NCI-H345 treated with DMSO at 0.1 percent for 48 hours (cell line): ENCODE results near the gene NUP160.
"Not testable (repeated sequence)": the region's sequence is repeated elsewhere in the genome, so short reads cannot be mapped to it uniquely, and the experiment has no call there.

Experiments used
- DNase-seq: peaks from one replicate; lab custom pipeline; 2025; ENCODE audit not compliant: unreplicated experiment; lab: John Stamatoyannopoulos, UW

NUP160 gene, protein sequence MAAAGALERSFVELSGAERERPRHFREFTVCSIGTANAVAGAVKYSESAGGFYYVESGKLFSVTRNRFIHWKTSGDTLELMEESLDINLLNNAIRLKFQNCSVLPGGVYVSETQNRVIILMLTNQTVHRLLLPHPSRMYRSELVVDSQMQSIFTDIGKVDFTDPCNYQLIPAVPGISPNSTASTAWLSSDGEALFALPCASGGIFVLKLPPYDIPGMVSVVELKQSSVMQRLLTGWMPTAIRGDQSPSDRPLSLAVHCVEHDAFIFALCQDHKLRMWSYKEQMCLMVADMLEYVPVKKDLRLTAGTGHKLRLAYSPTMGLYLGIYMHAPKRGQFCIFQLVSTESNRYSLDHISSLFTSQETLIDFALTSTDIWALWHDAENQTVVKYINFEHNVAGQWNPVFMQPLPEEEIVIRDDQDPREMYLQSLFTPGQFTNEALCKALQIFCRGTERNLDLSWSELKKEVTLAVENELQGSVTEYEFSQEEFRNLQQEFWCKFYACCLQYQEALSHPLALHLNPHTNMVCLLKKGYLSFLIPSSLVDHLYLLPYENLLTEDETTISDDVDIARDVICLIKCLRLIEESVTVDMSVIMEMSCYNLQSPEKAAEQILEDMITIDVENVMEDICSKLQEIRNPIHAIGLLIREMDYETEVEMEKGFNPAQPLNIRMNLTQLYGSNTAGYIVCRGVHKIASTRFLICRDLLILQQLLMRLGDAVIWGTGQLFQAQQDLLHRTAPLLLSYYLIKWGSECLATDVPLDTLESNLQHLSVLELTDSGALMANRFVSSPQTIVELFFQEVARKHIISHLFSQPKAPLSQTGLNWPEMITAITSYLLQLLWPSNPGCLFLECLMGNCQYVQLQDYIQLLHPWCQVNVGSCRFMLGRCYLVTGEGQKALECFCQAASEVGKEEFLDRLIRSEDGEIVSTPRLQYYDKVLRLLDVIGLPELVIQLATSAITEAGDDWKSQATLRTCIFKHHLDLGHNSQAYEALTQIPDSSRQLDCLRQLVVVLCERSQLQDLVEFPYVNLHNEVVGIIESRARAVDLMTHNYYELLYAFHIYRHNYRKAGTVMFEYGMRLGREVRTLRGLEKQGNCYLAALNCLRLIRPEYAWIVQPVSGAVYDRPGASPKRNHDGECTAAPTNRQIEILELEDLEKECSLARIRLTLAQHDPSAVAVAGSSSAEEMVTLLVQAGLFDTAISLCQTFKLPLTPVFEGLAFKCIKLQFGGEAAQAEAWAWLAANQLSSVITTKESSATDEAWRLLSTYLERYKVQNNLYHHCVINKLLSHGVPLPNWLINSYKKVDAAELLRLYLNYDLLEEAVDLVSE (N-terminal part only)

GRCh38 chr11:47847892-47848699, at the start of gene NUP160:
NUP160 (minus strand) TSS chr11:47848350; CDS start chr11:47848318, 32 bp downstream.
- DNase-seq: peak; percentile 54

- no peak for DNase-seq
Measured at GRCh38 chr11:47896199-47896598, 48.0 kb upstream of the NUP160 start.

DNA sequence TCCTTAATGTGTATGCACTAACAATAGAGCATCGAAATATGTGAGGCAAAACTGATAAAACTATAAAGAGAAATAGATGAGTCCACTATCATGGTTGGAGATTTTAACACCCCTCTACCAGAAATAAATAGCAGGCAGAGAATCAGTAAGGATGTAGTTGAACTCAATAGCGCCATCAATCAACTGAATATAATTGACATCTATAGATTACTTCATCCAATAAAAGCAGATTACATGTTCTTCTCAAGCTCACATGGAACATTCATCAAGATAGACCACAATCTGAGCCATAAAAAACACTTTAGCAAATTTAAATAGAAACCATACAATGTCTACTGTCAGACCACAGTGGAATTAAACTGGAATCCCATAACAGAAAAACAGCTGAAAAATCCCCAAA, 46.9 kb upstream of the NUP160 start:
- DNase-seq: no peak

DNA sequence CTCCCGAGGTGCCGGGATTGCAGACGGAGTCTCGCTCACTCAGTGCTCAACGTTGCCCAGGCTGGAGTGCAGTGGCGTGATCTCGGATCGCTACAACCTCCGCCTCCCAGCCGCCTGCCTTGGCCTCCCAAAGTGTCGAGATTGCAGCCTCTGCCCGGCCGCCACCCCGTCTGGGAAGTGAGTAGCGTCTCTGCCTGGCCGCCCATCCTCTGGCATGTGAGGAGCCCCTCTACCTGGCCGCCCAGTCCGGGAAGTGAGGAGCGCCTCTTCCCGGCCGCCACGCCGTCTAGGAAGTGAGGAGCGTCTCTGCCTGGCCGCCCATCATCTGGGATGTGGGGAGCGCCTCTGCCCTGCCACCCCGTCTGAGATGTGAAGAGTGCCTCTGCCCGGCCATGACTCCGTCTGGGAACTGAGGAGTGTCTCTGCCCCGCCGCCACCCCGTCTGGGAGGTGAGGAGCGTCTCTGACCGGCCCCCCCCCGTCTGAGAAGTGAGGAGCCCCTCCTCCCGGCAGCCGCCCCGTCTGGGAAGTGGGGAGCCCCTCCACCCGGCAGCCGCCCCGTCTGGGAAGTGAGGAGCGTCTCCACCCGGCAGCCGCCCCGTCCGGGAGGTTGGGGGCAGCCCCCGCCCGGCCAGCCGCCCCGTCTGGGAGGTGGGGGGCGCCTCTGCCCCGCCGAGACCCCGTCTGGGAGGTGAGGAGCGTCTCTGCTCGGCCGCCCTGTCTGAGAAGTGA, 44.6 kb upstream of the NUP160 start:
- not testable (repeated sequence) for DNase-seq

GRCh38 chr11:47891886-47892285, 43.7 kb upstream of the NUP160 start:
- DNase-seq: no peak

DNA sequence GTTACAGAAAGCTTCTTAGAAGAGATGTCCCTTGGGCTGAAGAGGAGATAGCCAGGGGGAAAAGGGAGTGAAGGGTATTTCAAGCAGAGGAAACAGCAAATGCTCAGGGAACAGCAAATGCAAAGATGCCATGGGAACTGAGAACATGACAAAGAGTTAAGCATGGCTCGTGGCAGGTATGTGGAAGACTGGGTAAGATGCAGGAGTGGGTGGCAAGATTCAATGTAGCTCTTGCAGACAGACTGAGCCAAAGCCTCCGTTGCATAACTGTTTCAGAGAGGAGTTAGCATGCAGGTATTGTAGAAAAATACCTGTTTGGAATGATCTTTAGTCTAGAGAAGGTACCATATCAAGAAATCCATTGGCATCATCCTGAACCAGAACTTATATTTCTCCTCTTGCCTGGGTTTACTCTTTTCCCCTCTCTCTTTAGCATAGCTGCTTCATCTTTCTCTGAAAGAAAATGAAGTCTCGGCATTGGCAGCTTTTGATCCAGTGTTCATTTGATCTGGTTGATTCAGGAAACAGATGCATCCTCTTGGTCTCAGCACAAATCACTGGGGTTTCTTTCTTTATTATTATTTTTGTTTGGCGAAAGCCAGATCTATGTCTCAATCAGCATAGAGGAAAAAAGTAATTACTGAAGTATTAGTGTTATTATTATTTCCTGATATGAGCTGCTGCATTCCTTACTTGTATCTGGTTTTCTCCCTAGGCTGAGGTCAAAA, 41.7 kb upstream of the NUP160 start:
- DNase-seq: no peak

GRCh38 chr11:47887910-47888569, 39.9 kb upstream of the NUP160 start:
- DNase-seq: no peak

DNA sequence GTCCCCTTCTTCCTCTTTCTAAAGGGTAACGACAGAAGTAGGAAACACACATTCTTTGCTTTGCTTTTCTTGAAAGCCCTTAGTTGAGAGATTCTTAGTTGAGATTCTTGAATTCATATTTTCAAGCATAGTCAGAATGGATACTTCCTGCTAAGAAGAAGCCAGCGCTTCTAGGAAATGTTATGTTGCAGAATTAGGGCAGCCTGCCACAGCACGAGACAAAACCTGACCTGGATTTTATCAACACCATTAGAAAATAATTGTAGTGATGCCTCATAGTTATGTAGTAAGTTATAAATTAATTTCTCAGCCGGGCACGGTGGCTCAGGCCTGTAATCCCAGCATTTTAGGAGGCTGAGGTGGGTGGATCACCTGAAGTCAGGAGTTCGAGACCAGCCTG, 37.9 kb upstream of the NUP160 start:
- DNase-seq: no peak

DNA sequence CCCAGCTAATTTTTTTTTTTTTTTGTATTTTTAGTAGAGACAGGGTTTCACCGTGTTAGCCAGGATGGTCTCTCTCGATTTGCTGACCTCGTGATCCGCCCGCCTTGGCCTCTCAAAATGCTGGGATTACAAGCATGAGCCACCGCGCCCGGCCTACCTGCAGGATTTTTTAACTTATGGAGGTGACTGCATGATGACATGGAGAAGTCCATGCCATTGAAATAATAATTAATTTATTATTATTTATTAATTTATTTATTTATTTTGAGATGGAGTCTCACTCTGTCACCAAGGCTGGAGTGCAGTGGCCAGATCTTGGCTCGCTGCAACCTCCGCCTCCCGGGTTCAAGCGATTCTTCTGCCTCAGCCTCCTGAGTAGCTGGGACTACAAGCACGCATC, 34.3 kb upstream of the NUP160 start:
- not testable (repeated sequence) for DNase-seq

DNA sequence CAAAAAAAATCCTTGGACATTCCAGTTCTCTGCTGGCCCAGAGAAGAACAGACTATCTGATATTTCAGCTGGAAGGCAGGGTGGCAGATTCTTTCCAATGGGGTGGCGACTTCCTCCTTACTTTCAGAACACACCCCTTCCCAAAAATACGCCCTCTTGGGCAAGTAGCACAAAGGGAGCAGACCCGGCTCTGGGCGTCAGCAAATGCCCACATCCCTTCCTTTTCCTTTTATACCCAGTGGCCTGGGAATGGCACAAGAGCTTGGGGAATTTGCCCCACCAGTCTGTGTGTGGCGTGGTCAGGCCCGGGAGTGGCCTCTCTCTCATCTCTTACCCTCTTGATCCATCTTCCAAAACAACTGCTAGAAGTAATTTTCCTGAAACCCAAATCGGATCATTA, 33.0 kb upstream of the NUP160 start:
- no peak for DNase-seq

DNA sequence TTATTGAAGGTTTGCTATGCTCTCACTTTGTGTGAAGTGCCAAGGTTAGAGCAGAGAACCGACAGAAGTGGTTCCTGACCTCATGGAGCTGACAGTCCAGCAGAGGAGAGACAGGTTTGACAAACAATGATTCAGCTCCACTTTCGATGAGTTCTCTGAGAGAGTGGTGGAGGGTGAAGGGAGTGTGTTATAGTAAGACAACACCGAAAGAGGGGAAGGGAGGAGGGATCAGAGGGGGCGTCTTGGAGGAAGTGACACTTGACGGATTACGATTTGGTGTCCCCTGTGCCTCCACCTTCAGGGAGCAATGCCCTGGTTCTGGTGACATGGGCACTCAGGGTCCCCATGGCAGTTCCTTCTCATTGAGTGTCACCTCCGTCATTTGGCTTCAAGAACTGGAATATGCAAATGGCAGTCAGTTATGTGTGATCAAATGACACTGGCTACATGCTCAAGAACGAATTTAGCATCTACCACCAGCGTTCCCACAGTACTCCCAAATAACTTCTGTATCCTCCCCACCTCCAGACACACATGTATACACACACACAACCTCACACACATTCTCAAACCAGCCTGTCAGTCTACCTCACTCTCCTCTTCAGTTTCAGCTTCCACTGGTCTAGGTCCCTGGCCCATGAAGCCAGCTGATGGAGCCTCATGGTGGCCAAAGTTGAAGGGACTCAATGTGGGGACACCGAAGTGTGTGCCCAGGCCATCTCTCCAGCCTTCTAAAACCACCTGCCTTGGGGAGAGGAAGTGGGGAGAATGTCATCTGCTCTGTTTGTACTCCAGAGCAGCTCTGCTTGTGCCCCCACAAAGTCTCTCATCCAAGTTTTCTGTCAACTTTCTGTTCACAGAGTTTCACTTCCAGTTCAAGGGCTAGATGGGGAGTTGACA, 31.4 kb upstream of the NUP160 start:
- DNase-seq: no peak

- not testable (repeated sequence) for DNase-seq
Measured at GRCh38 chr11:47875858-47876257, 27.7 kb upstream of the NUP160 start.

GRCh38 chr11:47870404-47870803, 22.3 kb upstream of the NUP160 start:
- DNase-seq: no peak

- no peak for DNase-seq
Measured at GRCh38 chr11:47869544-47870393, 21.6 kb upstream of the NUP160 start.

GRCh38 chr11:47867823-47868222, 19.7 kb upstream of the NUP160 start:
- DNase-seq: no peak

- DNase-seq: not testable (repeated sequence)
Measured at GRCh38 chr11:47866892-47867291, 18.7 kb upstream of the NUP160 start.
